HG02970 (cell line): ENCODE measurements around the gene MICAL2.

Experiments
- ATAC-seq: cut with Tn5 transposase; IDR thresholded peaks from one replicate; pipeline ENCODE4 v1.9.1; 2021; ENCODE audit warnings: mild to moderate bottlenecking, moderate library complexity, moderate number of reproducible peaks; ENCODE audit not compliant: unreplicated experiment, low FRiP score

Gene MICAL2

GRCh38 chr11:12260731-12261521 is 150.5 kb downstream of the MICAL2 start:
- ATAC-seq: no peak

DNA sequence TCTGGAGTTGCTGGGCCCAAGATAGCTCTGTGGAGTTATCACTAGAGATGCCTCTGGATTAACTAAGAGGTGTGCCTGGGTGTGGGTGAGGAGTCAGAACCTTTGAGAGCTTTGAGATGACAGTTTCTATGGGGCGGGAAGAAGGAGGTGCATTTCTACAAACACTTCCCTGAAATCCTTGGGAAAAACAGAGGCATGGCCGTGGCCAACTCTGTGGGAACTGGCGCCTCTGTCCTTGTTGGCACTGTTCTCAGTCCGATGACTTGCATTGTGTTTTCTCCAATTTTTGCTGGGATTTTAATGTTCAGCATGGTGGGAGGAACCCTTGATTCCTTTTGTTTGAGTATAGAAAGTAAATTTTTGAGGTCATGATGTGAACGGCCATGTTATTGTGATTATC is 151.2 kb downstream of the MICAL2 start:
- no peak for ATAC-seq

- no peak for ATAC-seq
Observed at GRCh38 chr11:12263141-12263693, 152.8 kb downstream of the MICAL2 start.

GRCh38 chr11:12264361-12264760 is 154.0 kb downstream of the MICAL2 start:
- ATAC-seq: no peak

- no peak for ATAC-seq
Observed at GRCh38 chr11:12266132-12266531, 155.7 kb downstream of the MICAL2 start.

DNA sequence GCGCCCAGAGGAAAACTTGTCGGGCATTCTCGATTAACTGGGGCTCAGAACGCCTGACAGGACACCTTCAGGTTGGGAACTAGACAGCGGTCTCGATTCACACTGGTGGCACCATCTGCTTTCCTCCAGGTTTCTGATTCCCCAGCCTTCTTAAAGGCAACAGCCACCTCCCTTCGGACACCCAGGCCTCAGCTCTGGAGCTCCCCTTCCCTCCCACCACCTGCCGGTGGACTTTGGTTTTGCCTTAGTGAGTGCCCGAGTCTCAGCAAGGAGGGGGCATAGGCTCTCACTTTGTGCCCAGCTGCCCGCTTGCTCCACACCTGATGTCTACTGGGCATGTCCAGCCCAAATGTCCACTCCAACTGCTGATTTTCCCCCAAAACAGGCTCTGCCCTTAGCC is 156.6 kb downstream of the MICAL2 start:
- ATAC-seq: no peak

DNA sequence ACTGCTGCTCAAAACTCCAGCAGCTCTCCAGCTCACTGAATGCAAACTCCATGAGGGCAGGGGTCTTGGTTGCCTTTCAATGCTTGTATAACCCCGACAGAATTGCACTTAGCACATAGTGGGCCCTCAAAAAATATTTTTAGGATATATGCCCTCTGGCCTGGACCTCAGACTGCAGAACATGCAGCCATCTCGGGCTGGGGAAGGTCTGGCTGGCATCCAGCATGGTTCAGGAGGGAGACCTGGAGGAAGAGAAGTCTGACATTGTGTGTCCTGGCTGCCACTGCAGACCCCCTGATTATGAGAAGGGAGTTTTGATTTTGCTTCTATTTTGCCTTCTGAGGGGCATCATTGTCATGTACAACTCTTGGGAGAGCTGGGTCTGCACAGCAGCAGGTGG is 157.5 kb downstream of the MICAL2 start:
- no peak for ATAC-seq

- ATAC-seq: no peak
Observed at GRCh38 chr11:12269104-12269441, 158.7 kb downstream of the MICAL2 start.

DNA sequence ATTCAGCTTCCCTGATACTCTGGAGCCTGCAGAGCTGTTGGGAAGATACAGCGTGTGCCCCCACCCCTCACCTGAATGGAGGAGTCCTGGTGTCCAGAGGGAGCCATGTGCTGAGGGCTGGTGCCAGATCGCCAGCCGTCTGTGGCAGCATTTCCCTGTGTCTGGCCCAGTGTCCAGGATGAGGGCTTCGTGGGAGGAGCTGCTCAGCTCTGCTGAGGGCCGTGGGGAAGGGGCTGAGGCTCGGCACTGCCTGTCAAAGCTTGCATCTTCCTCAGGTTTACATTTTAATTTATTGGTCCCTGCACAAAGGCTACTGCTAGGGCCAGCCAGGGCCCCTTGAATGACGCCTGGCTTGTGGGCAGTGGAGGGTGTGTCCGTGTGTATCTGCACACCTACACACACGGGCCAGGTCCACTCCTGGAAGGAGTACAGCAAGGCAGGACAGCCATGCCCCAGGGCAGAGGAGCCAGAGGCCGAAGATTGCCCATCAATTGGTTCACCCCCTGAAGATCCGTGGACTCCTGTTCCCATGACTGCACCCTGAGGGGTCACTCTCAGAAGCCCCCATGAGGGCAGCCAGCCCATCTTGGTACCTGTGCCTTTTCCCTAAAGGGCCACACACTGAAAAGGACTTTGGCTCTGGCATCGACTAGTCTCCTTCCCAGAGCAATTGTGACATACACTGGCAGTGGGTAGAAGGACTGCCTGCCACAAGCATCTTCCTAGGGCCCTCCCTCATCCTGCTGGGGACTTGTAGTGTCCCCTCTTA is 159.2 kb downstream of the MICAL2 start:
- ATAC-seq: no peak

DNA sequence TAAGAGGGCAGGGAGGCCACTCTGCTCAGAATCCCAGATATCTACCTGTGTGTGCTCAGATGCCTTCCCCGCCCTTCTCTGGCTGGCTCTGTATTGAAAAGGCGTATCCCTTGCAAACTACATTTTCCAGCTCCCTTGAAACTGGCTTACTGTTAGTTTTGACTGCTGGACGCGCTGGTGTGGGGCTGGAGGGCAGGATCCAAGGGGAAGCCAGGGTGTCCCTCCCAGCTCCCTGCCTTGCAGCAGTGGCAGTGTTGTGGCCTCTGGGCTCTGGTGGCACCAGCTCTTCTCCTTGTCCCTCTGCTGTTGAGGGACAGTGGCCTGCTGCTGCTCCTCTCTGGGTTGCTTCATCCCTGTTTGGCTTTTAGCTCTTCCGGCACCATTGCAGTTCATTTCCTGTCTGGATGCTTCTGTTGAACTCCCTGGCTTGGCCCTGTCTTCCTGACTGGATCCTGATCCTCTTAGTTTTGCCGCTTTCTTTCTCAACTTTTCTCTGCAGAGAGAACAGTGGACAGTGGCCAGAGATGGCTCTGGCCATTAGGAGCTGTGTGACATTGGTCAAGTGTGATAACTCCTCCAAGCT is 159.9 kb downstream of the MICAL2 start:
- no peak for ATAC-seq

- ATAC-seq: no peak
Observed at GRCh38 chr11:12270817-12271216, 160.4 kb downstream of the MICAL2 start.

GRCh38 chr11:12271241-12271640 is 160.9 kb downstream of the MICAL2 start:
- ATAC-seq: no peak

DNA sequence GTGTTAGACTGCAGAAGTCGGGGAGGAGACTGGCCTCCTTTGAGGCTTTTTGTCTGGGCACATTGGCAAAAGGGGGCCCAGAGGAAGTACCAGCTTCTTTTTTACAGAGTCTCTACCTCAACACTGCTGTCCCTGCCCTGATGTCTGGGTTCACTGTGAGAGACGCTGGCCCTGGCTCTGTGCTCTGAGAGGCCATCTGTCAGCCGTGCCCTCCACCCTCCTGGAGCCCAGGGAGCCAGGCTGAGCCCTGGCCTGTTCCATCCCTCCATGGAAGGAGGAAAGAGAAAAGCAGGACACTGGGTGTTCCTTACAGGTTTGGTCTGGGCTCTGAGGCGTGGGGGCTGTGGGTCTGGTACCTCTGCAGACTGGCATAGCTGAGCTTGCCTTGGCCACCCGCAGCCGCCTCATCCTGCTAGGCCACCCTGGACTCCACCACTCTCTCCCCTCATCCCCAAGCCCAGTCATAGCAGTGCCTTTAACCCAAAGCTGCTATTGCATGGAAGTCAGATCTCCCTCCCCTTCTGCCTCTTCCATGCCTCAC is 161.5 kb downstream of the MICAL2 start:
- ATAC-seq: no peak

DNA sequence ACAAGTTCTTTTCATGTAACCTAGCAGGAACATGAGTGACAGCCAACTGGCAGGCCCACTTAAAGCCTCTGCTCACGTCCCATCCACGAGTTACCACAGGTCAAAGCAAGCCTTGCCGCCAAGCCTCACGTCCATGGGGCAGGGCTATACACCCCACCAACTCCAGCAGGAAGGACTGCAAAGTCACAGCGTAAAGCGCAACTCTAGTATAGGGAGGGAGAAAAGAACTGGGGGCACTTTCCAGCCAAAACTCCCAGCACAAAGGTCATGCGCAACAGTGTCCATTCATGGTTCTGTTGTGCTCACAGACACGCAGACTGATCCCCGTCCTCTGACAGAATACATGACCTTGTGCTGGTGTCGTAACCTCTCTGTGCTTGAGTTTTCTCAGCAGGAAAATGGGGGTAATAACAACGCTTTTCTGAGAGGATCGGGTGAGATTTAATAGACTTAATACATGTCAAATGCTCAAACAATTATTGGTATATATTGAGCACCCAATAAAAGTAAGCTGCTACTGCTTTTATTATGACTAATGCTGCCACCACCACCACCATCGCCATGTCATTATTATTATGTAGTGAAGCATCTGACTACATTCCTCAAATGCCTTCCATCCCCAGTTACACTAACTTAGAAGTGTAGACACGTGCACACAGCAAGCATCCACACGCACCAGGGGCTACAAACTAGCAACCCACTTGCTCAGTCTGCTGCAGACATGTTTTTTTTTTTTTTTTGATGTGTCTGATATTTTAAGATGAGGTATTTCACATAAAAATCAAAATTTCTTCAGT is 162.6 kb downstream of the MICAL2 start:
- no peak for ATAC-seq

DNA sequence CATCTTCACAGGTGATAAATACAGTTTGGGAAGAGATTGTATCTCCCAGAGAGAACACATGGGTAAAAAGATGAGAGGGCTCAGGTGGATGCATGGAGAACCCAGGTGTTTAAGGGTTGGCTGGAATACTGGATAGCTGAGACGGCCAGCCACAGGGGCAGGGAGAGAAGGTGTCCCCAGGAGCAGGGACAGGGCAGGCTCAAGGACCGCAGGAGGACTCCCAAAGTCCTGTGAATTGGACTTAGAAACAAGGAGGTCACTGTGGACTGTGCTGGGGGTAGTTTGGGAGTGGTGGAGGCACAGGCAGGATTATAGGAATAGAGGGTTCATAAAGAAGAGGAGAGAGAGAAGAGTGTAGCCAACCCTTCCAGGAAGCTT is 163.2 kb downstream of the MICAL2 start:
- no peak for ATAC-seq

GRCh38 chr11:12274056-12274455 is 163.7 kb downstream of the MICAL2 start:
- ATAC-seq: no peak

DNA sequence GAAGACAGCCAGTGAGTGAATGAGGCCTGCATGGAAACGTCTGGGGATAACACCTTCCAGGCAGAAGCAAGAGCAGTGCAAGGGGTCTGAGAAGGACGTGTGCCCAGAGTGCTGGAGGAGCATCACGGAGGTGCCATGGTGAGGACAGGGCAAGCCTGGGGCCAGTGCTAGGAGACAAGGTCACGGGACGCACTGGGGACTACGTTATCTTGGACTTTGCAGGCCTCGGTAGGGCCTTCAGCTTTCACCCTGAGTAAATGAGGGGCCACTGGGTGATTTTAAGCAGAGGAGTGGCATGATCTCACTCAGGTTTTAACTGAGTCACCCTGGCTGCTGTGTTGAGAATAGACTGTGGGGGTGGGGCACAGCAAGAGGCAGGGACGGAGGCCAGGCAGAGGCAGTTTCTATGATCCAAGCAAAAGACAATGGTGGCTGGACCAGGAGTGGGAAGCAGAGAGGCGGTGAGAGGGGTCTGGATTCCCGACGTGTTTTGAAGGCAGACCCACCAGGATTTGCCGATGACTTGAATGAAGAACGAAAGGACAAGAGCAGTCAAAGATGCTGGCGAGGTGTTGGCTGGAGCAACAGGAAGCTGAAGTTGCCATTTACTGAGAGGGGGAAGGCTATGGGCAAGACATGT is 164.3 kb downstream of the MICAL2 start:
- no peak for ATAC-seq

DNA sequence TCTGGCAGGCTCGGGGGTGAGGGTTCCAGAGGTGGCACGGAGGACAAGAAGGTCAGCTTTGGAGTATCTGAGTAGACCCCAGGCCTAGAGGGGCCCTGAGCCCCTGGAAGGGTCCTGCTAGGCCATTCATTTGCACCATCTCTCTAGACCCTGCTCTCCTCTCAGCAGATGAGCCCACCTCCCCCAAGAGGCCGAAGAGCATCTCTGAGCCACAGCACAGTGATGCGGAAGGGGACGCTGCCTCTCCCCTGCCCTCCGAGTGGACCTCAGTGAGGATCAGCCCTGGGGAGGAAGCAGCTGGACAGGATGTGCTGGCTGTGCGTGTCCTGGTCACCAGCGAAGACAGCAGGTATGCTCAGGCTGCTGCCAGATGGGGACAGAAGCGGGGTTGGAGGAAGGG is 165.4 kb downstream of the MICAL2 start:
- no peak for ATAC-seq

GRCh38 chr11:12276356-12276755 is 166.0 kb downstream of the MICAL2 start:
- no peak for ATAC-seq
